Activated effector memory CD4-positive, alpha-beta T cell treated with anti-CD3 and anti-CD28 coated beads, Interleukin-2, amount 50 U/mL, for 16 hours (primary cell): ENCODE results near the gene PPFIA4.

Source experiments
- DNase-seq: peaks from one replicate; pipeline ENCODE4 v3.0.0-alpha.2; 2020

PPFIA4 gene

DNA sequence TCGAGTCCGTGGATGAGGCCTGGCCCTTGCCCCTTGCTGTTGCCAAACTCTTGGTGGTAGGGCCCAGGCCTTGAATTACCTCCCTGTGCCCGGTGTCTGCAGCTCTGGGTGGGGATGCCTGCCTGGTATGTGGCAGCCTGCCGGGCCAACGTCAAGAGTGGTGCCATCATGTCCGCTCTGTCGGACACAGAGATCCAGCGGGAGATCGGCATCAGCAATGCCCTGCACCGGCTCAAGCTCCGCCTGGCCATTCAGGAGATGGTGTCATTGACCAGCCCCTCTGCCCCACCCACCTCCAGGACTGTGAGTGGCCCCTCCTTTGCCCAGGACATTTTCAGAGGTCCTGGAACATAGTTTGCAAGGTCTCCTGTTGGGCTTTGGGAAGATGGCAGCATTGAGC lies 33.8 kb downstream of the PPFIA4 start:
- no peak for DNase-seq

DNA sequence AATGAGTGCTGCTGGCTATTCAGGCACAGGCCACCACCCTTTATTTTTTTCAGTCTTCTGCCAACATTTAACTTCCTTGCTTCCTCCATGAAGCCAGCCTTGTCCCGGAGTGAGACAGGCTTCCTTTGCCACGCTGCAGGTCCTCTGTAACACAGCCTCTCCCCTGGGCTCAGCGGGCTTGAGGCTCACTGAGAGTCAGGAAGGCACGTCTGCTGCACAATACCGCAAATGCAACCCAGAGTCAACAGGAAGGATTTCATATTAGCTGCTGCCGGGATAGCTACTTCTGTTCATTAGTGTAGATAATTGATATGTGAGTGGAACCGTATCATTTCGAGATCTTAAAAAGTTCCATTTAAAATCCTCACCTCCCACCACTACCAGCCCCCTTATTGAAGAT lies 37.0 kb downstream of the PPFIA4 start:
- no peak for DNase-seq

DNA sequence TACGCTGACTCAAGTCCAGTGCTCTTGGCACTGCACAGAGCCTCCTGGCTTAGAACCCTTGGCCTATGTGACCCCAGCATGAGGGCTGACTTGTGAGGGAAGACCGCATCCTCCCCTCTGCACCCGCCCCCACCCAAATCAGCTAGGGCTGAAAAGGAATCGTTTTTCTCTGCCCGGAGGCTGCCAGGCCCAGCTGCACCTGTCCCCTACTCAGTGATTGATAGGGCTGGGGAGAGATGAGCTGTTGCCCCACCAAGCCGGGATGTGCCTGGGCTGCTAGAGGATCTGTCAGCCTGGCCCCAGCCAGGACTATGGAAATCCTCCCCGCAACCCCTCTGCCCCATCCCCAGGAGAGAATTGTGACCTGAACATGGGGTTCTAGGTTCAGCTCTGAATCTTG lies 38.9 kb downstream of the PPFIA4 start:
- no peak for DNase-seq

DNA sequence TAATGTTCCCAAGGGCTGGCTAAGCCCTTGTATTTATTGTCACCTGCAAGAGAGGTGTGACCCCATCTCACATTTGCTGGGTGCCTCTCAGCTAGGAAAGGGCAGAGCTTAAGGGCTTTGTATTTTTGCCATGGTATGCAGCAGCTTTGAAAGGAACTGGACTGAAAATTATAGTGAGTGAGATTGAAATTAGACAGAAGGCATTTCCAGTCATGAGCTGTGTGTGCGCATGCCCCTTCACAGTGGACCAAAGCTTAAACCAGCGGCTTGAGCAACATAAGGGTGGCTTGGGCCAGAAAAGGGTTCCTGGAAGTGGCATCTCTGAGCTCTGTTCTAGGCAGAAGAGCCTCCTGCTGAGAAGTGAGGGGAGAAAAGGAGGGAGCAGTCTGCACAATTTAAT lies 39.7 kb downstream of the PPFIA4 start:
- no peak for DNase-seq

DNA sequence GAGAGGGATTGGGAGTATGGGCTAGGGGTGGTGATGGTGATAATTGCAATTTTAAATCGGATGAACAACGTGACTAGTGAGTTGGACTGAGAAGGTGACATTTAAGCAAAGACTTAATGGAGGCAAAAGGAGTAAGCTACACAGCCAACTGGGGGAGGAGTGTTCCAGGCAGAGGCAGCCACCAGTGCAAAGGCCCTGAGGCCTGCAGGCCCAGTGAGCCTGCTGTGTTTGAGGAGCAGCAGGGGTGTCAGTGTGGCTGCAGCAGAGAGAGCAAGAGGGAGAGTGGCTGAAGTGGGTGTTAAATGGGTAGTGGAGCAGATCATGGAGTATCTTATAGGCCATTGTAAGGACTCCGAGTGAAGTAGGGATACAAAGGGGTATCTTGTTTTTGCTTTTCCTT lies 40.7 kb downstream of the PPFIA4 start:
- DNase-seq: no peak

DNA sequence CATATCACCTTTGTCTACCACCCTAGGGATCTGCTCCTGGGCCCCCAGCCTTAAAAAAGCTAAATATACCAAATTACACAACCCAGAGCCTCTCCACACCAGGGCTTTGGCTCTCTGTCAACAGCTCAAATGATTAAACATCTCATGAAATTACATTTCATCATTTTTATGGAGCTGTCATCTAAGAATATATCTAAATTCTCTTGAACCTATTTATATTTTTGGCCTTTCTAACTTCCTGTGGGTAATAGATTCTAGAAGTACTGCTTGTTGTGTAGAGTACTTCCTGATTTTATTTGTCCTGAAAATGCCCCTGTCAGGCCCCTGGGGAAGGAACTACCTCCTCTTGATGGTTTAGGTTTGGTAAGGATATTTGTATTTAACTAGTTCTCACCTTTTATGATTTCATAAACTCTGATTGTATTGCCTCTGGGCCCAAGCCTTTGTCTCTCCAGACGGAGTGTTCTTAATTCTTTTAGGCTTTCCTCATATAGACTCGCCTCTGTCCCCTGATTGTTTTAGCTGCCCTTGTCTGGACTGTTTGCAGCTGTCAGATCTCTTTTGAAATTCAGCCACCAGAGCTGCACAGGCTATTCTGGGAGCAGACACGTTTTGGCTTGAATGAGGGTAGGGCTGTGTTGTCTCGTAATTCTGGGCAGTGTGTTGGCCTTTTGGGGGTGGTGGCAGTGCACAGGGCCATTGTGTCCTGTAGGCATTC lies 42.9 kb downstream of the PPFIA4 start:
- DNase-seq: no peak

DNA sequence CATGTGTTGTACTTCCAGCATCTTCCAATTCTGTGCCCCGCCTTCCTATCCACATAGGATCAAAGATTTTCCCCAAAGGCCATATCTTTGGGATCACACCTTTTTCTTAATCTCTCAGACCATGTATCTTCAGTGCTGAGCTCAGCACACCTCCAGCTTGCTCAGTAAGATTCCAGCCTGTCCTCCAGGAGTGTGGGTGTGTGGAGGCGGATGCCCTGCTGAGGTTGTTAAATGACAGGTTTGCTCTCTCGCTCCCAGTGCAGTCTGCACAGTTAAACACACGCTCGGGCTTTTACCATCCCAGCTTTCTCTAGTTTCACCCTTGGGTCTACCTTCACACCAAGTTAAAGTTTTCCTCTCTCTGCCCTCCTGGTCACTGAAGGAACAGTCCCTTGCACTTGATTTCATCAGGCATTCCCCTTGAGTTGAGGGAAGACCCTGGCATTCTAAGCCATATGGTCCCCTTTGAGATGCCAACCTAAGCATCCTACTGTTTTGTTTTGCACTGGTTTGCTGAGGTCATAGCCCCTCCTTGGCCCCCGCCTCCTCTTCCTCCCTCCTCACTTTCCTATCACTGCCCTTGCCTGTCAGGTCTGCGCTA lies 45.8 kb downstream of the PPFIA4 start:
- DNase-seq: peak; percentile 8

DNA sequence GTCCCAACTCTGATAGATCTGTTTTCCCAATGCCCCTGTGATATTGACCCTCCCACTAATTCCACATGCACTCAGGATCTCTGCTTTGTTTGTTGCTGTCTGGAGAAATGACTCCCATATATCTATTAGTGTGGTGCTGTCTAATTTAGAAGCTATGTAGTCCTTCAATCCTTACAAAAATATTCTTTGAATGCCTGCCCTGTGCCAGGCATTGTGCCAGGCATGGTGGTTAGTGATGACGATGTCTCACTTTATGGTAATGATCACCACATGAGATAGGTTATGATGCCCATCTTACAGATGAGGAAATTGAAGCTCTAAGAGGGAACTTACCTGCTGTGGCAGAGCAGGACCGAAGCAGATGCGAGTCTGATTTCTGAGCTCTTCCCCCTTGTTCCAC lies 46.6 kb downstream of the PPFIA4 start:
- no peak for DNase-seq

DNA sequence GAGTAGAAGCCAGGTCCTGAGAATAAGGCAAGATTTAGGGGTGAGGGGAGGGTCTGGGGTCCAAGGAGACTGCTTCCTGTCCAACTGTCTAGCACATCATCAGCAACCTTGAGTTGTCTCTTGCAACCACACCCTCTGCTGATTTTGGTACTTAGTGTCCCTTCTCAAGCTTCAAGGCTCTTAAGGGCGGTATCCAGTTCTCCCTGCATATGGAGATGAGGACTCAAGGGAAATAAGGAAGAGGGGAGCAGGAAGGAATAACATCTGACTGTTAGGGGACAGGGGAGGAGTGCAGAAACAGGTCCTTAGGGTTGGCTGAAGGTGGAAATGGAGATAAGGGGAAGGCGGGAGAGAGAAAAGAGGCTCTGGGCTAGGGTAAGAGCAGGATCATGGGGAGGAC lies 47.2 kb downstream of the PPFIA4 start:
- no peak for DNase-seq

DNA sequence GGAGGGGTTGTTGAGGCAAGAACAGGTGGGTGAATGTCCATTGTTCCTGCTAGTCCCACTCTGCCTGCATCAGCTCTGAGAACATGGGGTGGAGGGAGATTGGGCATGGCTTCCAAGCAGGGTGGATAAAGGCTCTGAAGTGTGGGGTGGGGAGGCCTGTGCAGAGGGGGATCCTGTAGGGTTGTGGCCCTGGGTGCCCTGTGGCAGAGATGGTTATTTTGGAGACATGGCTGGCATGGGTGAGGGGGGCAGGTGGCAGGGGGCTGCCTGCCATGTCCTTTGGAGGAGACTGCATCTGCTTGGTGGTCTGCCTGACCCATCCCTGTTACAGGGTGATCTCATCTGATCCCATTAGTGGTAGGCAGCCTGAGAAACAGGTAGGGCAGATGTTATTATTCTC lies 48.3 kb downstream of the PPFIA4 start:
- DNase-seq: no peak

DNA sequence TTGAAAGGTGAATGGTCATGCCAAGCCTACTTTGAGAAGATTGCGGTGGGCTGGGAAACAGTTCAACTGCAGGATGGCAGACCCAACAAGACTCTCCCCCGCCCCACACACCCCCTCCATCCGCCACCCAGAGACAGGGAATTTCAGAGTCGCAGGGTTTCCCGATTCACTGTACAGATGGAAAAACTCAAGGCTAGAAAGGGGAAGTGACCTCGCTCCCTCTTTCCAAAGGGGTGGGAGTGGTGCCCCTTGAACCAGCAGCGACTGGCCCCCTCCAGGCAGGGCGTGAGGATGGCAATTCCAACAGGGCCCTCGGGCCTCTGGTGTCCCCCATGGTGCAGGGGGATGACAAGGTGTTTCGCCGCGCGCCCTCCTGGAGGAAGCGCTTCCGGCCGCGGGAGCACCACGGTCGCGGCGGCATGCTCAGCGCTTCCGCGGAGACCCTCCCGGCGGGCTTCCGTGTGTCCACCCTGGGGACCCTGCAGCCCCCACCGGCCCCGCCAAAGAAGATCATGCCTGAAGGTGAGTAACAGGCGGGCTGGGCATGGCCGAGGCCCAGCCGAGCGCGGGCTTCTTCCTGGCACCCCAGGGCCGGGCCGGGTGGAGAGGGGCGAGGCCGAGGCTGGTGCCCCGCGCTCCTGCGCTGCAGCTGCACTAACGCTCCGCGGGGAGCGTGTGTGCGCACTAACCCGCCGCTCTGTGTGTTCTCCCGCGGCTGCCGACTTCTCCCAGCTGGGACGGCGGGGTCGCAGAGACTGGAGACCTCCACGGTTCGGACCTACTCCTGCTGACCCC lies 49.1 kb downstream of the PPFIA4 start:
- DNase-seq: peak; percentile 46

DNA sequence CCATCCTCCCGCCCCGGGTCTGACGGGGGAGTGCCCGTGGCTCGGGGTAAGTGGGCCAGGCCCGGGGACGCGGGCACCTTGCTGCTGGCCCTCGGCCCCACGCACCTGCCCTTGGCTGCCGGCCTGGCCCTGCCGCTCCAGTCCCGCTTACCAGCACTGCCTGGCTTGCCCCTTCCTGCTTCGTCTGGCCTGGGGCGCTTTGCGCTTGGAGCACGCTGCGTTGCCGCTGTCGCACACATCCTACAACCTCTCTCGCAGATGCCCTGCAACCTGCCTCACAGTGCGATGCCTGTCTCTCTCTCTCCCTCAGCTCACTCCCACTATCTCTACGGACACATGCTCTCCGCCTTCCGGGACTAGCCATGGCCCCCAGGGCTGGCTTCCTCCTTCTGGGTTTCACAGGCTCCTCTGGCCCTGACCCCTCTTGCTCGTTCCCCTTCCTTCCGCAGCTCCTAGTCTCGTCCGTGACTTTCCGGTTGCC lies 49.8 kb downstream of the PPFIA4 start:
- DNase-seq: peak; percentile 56

DNA sequence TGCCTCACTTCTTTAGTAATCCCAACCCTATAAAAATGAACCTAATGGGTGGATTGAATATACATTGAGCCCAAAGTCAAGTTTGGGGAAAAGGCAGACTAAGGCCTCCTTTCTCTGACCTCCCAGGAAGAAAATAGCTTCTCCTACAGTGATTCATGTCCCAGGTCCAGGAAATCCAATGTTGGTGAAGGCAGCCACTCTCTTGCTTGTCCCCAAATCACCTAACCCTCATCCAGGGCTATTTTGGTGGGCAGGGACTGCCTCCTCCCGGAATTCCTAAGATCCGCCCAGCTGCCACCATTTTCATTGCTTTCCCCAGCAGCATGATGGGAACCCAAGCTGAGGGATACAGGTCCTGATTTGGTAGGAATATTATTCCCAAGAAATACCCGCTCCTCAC lies 51.1 kb downstream of the PPFIA4 start:
- DNase-seq: peak; percentile 31

DNA sequence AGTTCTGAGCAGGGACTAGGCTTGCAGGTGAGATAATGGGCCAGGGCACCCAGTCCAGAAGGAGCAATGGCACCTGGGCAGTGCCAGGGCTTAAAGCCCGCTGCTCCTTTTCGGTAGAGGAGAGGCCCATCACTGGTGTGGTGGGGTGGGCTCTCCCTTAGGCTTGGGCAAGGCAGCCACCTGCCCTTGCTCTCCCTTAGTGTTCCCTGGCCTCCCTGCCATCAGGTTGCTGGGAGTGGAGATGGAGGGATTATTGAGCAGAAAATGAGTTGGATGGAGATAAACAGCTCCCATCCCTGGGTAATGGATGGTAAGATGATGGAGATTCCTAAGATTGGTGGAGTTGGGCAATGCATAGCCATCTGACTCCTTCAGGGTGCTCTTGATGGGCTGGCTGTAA lies 51.7 kb downstream of the PPFIA4 start:
- peak; percentile 21 for DNase-seq

DNA sequence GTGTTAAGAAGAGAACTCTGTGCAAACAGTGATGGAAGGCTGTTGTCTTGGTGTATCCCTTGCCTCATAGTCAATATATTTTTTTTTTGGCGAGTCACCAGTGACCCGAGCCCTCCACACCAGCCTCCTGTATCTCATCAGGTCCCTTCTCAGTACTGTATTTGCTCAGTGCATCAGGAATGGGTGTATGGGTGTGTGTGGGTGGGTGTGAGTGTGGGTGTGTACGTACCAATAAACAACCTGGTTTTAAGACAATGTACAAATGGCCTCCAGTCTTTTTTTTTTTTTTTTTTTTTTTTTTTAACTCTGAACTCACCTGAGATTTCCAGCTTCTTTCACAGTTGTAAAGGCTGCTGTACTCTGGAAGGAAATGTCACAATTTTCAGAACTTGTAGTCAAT lies 52.2 kb downstream of the PPFIA4 start:
- DNase-seq: peak; percentile 19

DNA sequence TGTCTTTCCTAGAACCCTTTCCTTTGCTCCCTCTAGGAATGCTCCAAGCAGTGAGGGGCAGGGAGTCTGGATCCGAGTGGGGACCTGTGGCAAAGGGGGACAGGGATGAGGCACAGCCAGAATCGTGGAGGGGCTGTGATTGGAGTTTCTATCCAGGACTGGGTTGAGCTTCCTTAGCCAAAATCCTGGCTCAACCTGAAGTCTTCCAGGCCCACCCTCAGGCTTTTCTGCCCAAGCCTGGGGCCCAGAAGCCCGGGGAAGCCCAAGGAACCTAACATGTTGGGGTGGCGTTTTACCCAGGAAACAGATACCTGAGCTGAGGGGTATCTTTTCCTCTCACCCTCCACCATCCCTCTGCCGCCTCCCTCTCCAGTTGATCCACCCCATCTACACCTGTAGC lies 54.2 kb downstream of the PPFIA4 start:
- DNase-seq: no peak

DNA sequence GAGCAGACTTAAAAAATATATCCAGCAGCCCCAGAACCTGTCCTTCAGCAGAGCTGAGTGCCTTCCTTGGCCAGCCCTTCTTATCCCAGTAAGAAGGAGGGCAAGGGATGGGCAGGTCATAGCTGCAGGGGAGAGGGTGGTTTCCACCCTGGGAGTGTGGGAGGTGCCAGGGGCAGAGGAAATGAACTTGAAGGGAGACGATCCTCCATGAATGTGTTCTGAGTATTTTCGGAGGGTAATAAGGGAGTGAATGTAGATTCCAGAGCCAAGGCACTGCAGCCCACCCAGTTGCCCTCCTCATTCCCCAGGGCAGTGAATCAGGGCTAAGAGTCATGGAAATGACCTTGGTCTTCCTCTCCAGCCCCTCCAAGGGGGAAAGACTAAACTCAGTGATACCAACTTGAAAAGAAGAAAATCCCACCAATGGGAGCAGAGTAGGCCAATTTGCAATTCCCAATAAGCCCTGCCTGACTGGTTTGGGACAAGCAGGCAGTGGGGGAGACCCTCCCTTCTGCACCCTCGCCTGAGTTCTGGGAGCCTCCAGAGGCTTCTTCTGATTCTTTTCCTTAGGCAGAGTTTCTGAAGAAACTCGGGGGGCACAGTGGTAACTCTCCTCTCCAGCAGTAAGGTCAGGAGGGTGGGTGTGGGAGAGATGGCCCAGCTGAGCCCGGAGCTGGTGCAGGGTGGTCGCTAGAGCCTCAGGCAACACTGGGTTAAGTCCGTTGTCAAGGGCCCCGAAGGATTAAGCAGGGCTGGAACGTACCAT lies 55.4 kb downstream of the PPFIA4 start:
- peak; percentile 42 for DNase-seq

DNA sequence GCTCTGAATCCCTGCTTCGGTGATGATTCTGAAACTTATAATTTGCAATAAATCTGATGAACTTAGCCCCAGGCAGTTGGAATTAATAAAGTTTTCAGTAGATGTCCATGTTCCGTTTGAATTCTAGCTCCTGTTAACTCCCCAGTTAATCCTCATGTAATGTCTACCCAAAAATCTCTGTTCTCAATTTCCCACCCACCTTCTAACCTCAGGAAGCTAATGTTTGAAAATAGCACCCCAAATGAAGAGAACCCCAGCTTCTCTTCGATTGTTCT lies 55.9 kb downstream of the PPFIA4 start:
- DNase-seq: no peak

DNA sequence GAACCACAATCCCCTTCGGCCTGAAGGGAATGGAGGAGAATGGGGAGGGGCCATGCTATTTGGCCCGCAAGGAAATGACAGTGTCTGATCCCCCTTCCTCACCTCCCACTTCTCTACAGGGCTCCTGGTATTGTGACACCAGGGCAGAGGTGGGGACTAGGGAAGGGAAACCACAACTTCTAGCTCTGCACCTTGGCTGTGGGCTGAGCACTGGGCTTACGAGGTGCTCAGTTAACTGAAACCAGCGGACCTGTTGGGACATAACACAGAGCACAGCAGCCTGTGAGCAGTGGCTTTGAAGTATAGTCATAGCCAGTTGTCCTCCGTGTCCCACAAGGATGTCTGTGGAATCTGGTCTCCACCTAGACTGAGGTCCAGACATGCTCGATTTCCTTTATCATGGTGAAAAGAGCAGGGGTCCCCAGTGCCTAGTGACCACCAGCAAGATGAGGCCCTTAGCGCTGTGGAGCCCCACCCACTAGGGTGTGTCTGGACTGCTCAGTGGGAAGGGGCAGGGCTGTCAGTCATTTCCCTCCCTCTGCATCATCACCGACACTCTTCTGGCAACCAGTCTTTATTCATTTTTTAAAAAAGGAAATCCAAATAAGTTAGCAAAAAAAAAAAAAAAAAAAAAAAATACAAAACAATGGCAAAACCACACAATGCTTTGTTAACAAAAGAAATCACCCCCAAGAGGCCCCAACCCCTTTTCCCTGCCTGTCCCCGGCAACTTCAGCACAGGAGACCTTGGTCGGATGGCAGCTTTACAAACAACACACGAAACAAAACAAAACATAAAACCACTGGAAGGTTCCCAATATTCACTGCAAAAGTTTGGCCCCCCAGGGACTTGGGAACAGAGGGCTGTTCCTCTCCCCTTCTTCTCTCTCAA lies 56.5 kb downstream of the PPFIA4 start:
- peak; percentile 27 for DNase-seq

DNA sequence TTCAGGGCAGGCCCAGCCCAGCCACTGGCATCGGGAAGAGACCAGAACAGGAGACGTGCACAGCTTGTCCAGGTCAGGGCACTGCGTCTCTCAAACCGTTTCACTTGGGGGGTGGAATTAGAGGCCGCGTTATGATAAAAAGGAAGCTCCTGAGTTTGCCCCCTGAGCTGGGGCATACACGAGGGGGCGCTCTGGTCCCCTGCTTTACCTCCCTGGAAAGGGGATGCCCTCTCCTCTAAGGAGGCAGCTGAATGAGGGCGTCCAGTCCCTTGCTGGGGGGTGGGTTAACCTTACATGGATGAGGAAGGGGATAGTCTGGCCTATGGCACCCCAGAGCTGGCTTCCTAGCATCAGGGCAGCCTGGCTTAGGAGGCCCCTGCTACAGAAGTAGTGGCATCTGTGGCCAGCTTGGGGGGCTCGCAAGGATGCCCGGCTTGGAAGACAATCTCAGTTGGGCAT lies 57.2 kb downstream of the PPFIA4 start:
- DNase-seq: no peak

DNA sequence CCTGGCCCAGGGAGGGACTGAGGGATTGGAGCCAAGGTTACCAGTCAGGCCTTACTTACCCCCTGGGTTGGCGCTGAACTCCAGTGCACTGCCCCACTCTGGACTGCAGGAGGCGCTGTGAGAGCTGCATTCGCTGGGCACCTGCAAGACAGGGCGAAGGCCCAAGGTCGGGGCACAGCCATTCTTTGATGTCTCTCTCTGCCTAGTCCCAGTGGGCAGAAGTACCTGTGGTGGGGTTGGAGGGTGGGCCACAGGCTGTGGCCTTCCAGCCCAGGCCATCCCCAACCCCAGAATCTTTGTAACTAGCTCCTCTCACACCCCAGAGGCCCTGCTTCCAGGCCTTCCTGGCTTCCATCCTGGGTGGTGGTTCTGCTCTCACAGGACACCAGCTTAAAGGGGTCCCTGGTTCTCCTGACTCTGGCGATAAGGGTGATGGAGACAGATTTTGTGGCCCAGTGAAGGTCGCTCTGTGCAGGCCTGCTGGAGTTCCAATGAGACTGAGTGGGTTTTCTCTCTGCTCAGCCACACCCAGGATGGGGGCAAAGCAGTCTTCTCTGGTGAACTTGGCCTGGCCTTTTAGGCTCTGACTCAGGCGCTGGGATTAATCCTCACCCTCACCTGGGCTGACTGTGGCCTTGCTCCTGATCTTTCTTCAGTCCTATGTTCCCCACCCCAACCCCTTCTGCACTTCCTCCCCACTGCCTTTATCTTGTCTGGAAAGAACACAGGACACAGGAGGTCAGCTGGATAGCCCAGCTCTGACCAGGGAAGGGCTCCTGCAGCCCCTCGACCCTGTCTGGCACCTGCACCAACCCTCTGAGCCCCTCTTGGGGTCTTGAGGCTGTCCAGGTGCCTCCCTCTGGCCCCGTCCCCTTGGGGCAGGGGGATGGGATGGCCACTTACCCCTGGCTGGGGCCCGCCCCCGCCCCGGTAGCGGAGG lies 58.6 kb downstream of the PPFIA4 start:
- no peak for DNase-seq
